WTC11 (cell line): ENCODE results near the gene OST4. TPM values are rescaled to one million over a fixed set of nuclear protein-coding genes. Genes with fewer than 3 reads are reported as not detected.

Experiments used
- ATAC-seq: fragments of 200-7000 bp; cut with Tn5 transposase; 2 replicates; pipeline ENCODE4 v1.10.0; 2021; ENCODE audit warnings: mild to moderate bottlenecking, moderate library complexity
- CTCF ChIA-PET: fragments of 300-600 bp; sonication (Branson Sonifier 250); formaldehyde crosslinking; loops from one replicate; lab custom pipeline; 2021; ENCODE audit warnings: antibody characterized with exemption; lab: Charles Lee
- POLR2A ChIA-PET: fragments of 350-600 bp; sonication (Branson Sonifier 250); formaldehyde crosslinking; loops from one replicate; lab custom pipeline; 2021; ENCODE audit warnings: antibody characterized with exemption; lab: Charles Lee
- DNase-seq: peaks from one replicate; pipeline ENCODE4 v3.0.0; 2021; ENCODE audit warnings: low spot score
- H3K27ac Mint-ChIP-seq: 2 replicates; pipeline ENCODE4 v1.8.0; 2021; ENCODE audit warnings: mixed read lengths
- H3K27me3 Mint-ChIP-seq: 2 replicates; pipeline ENCODE4 v1.8.0; 2021; ENCODE audit warnings: low read depth, mild to moderate bottlenecking, moderate library complexity, mixed read lengths
- H3K36me3 Mint-ChIP-seq: 2 replicates; pipeline ENCODE4 v1.8.0; 2021; ENCODE audit warnings: mixed read lengths
- H3K4me1 Mint-ChIP-seq: 2 replicates; pipeline ENCODE4 v1.8.0; 2022; ENCODE audit warnings: mixed read lengths
- H3K4me3 Mint-ChIP-seq: 2 replicates; pipeline ENCODE4 v1.8.0; 2021; ENCODE audit warnings: mild to moderate bottlenecking, moderate library complexity, mixed read lengths
- H3K9me3 Mint-ChIP-seq: 2 replicates; pipeline ENCODE4 v1.8.0; 2021; ENCODE audit warnings: mixed read lengths
- ELF4 ChIP-seq: sonication (generic); formaldehyde crosslinking; IDR thresholded peaks from 2 replicates; pipeline ENCODE4 v1.8.1; 2022; ENCODE audit warnings: low read depth, mild to moderate bottlenecking, moderate library complexity, missing genetic modification reagents
- FOXK1 ChIP-seq: sonication (generic); formaldehyde crosslinking; IDR thresholded peaks from 2 replicates; pipeline ENCODE4 v1.8.0; 2022; ENCODE audit warnings: mild to moderate bottlenecking, moderate library complexity, missing genetic modification reagents
- FOXP1 ChIP-seq: sonication (generic); formaldehyde crosslinking; IDR thresholded peaks from 2 replicates; pipeline ENCODE4 v1.8.0; 2022; ENCODE audit warnings: missing genetic modification reagents, mild to moderate bottlenecking, moderate library complexity, borderline replicate concordance
- HMGA2 ChIP-seq: fragments of 250-450 bp; sonication (Bioruptor Pico); IDR thresholded peaks from 2 replicates; pipeline ENCODE4 v1.4.0; 2021; ENCODE audit warnings: mild to moderate bottlenecking, moderate library complexity
- IRF2 ChIP-seq: sonication (generic); formaldehyde crosslinking; IDR thresholded peaks from 2 replicates; pipeline ENCODE4 v1.8.0; 2022; ENCODE audit warnings: low read depth, missing genetic modification reagents, borderline replicate concordance
- NFE2L1 ChIP-seq: sonication (generic); formaldehyde crosslinking; IDR thresholded peaks from 2 replicates; pipeline ENCODE4 v1.8.1; 2023; ENCODE audit warnings: missing genetic modification reagents
- OVOL2 ChIP-seq: fragments of 250-450 bp; sonication (Bioruptor Pico); IDR thresholded peaks from 2 replicates; pipeline ENCODE4 v1.9.0; 2021; ENCODE audit warnings: mild to moderate bottlenecking, borderline replicate concordance
- RELA ChIP-seq: sonication (generic); formaldehyde crosslinking; IDR thresholded peaks from 2 replicates; pipeline ENCODE4 v1.8.1; 2022; ENCODE audit warnings: missing genetic modification reagents, mild to moderate bottlenecking, borderline replicate concordance
- SP1 ChIP-seq: sonication (generic); formaldehyde crosslinking; conservative IDR thresholded peaks from 2 replicates; pipeline ENCODE4 v1.8.1; 2022; ENCODE audit warnings: missing genetic modification reagents
- total RNA-seq: library from RNA; stranded (reverse); gene quantifications from 3 replicates; pipeline ENCODE4 v1.2.3, GENCODE V29; 2021
- TF ChIP-seq, protein P1 (sequence below): sonication (generic); formaldehyde crosslinking; IDR thresholded peaks from 2 replicates; pipeline ENCODE4 v1.8.1; 2022; ENCODE audit warnings: mild to moderate bottlenecking, moderate library complexity, missing genetic modification reagents
- TF ChIP-seq, protein P2 (sequence below): sonication (generic); formaldehyde crosslinking; IDR thresholded peaks from 2 replicates; pipeline ENCODE4 v1.8.1; 2023; ENCODE audit warnings: mild to moderate bottlenecking, moderate library complexity, missing genetic modification reagents
- TF ChIP-seq, protein P3 (sequence below): sonication (generic); formaldehyde crosslinking; IDR thresholded peaks from 2 replicates; pipeline ENCODE4 v1.8.1; 2022; ENCODE audit warnings: low read depth, mild to moderate bottlenecking, moderate library complexity, missing genetic modification reagents, borderline replicate concordance
- TF ChIP-seq, protein P4 (sequence below): sonication (generic); formaldehyde crosslinking; IDR thresholded peaks from 2 replicates; pipeline ENCODE4 v1.8.1; 2022; ENCODE audit warnings: mild to moderate bottlenecking, missing genetic modification reagents, moderate library complexity, borderline replicate concordance
- TF ChIP-seq, protein P5 (sequence below): fragments of 200-600 bp; IDR thresholded peaks from 2 replicates; pipeline ENCODE4 v1.8.0; 2022; ENCODE audit warnings: antibody characterized with exemption
- TF ChIP-seq, protein P6 (sequence below): sonication (generic); formaldehyde crosslinking; IDR thresholded peaks from 2 replicates; pipeline ENCODE4 v1.8.0; 2022; ENCODE audit warnings: mild to moderate bottlenecking, missing genetic modification reagents
- TF ChIP-seq, protein P7 (sequence below): sonication (generic); formaldehyde crosslinking; IDR thresholded peaks from 2 replicates; pipeline ENCODE4 v1.8.0; 2023; ENCODE audit warnings: missing genetic modification reagents
- TF ChIP-seq, protein P8 (sequence below): sonication (generic); formaldehyde crosslinking; IDR thresholded peaks from 2 replicates; pipeline ENCODE4 v1.8.1; 2023; ENCODE audit warnings: mild to moderate bottlenecking, missing genetic modification reagents
- TF ChIP-seq, protein P9 (sequence below): fragments of 250-450 bp; sonication (Bioruptor Pico); IDR thresholded peaks from 2 replicates; pipeline ENCODE4 v1.9.0; 2021; ENCODE audit warnings: mild to moderate bottlenecking, borderline replicate concordance

OST4 gene
- total RNA-seq, 1 experiment from 2014 or later = 210 TPM

DNA sequence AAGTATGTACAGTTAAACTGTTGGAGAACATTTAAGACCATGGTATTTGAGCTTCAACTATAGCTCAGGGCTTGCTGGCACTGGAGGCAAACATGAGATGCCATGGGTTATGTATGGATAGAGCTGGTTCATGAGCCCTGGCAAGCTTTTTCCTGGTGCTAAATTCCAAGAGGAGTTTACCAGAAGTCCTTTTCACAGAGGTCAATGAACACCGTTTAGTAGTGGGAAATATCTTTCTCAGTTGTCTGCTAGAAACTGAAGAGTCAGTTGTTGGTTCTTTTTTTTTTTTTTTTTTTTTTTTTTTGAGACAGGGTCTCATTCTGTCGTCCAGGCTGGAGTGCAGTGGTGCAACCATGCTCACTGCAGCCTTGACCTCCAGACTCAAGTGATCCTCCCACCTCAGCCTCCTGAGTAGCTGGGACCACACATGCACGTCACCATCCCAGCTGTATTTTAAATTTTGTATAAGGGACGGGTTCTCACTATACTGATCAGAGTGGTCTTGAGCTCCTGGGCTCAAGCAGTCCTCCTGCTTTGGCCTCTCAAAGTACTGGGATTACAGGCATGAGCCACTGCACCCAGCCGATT lies 16.5 kb upstream of the OST4 start (continued):
- TF ChIP-seq, protein P1, sequence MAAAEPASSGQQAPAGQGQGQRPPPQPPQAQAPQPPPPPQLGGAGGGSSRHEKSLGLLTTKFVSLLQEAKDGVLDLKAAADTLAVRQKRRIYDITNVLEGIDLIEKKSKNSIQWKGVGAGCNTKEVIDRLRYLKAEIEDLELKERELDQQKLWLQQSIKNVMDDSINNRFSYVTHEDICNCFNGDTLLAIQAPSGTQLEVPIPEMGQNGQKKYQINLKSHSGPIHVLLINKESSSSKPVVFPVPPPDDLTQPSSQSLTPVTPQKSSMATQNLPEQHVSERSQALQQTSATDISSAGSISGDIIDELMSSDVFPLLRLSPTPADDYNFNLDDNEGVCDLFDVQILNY (CRISPR knock-in tag) = no peak
- TF ChIP-seq, protein P2, sequence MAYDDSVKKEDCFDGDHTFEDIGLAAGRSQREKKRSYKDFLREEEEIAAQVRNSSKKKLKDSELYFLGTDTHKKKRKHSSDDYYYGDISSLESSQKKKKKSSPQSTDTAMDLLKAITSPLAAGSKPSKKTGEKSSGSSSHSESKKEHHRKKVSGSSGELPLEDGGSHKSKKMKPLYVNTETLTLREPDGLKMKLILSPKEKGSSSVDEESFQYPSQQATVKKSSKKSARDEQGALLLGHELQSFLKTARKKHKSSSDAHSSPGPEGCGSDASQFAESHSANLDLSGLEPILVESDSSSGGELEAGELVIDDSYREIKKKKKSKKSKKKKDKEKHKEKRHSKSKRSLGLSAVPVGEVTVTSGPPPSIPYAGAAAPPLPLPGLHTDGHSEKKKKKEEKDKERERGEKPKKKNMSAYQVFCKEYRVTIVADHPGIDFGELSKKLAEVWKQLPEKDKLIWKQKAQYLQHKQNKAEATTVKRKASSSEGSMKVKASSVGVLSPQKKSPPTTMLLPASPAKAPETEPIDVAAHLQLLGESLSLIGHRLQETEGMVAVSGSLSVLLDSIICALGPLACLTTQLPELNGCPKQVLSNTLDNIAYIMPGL (CRISPR knock-in tag) = no peak
- TF ChIP-seq NFE2L1 (CRISPR knock-in tag) (no peak), OVOL2 (CRISPR knock-in tag) (no peak)
- TF ChIP-seq, protein P3, sequence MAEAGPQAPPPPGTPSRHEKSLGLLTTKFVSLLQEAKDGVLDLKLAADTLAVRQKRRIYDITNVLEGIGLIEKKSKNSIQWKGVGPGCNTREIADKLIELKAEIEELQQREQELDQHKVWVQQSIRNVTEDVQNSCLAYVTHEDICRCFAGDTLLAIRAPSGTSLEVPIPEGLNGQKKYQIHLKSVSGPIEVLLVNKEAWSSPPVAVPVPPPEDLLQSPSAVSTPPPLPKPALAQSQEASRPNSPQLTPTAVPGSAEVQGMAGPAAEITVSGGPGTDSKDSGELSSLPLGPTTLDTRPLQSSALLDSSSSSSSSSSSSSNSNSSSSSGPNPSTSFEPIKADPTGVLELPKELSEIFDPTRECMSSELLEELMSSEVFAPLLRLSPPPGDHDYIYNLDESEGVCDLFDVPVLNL (CRISPR knock-in tag) = no peak

DNA sequence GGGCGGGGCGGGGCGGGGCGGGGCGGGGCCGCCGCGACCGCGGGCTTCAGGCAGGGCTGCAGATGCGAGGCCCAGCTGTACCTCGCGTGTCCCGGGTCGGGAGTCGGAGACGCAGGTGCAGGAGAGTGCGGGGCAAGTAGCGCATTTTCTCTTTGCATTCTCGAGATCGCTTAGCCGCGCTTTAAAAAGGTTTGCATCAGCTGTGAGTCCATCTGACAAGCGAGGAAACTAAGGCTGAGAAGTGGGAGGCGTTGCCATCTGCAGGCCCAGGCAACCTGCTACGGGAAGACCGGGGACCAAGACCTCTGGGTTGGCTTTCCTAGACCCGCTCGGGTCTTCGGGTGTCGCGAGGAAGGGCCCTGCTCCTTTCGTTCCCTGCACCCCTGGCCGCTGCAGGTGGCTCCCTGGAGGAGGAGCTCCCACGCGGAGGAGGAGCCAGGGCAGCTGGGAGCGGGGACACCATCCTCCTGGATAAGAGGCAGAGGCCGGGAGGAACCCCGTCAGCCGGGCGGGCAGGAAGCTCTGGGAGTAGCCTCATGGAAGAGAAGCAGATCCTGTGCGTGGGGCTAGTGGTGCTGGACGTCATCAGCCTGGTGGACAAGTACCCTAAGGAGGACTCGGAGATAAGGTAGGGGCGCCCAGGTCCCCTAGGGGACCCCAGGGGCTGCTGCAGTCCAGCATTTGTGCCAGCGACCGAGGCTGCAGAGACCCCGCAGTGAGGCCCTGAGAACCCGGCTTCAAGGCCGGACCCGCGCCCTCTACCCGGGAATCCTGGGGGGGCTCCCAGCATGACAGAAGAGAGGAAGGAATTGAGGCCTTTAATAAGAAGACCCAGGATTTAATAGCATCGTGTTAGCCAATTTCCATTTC lies 15.5 kb upstream of the OST4 start, which contains the start of gene KHK:
KHK (plus strand) TSS at position 49 of the 870 bp plus-strand sequence; CDS start at position 537, 488 bp downstream.
- ATAC-seq (peak; percentile 37), DNase-seq (peak; percentile 67)
- POLR2A ChIA-PET = interaction anchor here (0.6 to 2.4 kb wide), 4 partner anchors 15 to 185 kb away, joined by 3 to 9 read pairs (median 6); partner anchors contain the start of genes AGBL5 and OST4
- Mint-ChIP-seq H3K27me3 (peaks cover 23% of the 10 kb centered on the region), H3K36me3 (no peaks in the 10 kb centered on the region), H3K27ac (no peak within 1 kb of the TSS), H3K9me3 (no peaks in the 10 kb centered on the region), H3K4me3 (peak within 1 kb of the TSS; percentile 84), H3K4me1 (peaks cover 16% of the 10 kb centered on the region)
- CTCF ChIA-PET = interaction anchor here (0.6 to 6.4 kb wide), 30 partner anchors 8 to 293 kb away, joined by 3 to 50 read pairs (median 4); partner anchors contain the start of genes ABHD1, AGBL5, EMILIN1 and OST4
- no peak for TF ChIP-seq RELA (CRISPR knock-in tag)
- no peak for TF ChIP-seq ELF4 (CRISPR knock-in tag)
- TF ChIP-seq, protein P4, sequence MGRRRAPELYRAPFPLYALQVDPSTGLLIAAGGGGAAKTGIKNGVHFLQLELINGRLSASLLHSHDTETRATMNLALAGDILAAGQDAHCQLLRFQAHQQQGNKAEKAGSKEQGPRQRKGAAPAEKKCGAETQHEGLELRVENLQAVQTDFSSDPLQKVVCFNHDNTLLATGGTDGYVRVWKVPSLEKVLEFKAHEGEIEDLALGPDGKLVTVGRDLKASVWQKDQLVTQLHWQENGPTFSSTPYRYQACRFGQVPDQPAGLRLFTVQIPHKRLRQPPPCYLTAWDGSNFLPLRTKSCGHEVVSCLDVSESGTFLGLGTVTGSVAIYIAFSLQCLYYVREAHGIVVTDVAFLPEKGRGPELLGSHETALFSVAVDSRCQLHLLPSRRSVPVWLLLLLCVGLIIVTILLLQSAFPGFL (CRISPR knock-in tag) = 0 out of 2 replicates have a peak, but pooled peaks have one; percentile 20
- peak; percentile 65 for TF ChIP-seq SP1 (CRISPR knock-in tag)
- TF ChIP-seq, protein P5, sequence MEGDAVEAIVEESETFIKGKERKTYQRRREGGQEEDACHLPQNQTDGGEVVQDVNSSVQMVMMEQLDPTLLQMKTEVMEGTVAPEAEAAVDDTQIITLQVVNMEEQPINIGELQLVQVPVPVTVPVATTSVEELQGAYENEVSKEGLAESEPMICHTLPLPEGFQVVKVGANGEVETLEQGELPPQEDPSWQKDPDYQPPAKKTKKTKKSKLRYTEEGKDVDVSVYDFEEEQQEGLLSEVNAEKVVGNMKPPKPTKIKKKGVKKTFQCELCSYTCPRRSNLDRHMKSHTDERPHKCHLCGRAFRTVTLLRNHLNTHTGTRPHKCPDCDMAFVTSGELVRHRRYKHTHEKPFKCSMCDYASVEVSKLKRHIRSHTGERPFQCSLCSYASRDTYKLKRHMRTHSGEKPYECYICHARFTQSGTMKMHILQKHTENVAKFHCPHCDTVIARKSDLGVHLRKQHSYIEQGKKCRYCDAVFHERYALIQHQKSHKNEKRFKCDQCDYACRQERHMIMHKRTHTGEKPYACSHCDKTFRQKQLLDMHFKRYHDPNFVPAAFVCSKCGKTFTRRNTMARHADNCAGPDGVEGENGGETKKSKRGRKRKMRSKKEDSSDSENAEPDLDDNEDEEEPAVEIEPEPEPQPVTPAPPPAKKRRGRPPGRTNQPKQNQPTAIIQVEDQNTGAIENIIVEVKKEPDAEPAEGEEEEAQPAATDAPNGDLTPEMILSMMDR = peak; percentile 36; the same call in 1 of the 2 replicates
- TF ChIP-seq, protein P6, sequence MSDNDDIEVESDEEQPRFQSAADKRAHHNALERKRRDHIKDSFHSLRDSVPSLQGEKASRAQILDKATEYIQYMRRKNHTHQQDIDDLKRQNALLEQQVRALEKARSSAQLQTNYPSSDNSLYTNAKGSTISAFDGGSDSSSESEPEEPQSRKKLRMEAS = no peak; the same call in 1 of the 2 replicates
- TF ChIP-seq IRF2 (CRISPR knock-in tag) = no peak
- no peak for TF ChIP-seq HMGA2
- TF ChIP-seq, protein P7, sequence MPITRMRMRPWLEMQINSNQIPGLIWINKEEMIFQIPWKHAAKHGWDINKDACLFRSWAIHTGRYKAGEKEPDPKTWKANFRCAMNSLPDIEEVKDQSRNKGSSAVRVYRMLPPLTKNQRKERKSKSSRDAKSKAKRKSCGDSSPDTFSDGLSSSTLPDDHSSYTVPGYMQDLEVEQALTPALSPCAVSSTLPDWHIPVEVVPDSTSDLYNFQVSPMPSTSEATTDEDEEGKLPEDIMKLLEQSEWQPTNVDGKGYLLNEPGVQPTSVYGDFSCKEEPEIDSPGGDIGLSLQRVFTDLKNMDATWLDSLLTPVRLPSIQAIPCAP = no peak
- TF ChIP-seq, protein P8, sequence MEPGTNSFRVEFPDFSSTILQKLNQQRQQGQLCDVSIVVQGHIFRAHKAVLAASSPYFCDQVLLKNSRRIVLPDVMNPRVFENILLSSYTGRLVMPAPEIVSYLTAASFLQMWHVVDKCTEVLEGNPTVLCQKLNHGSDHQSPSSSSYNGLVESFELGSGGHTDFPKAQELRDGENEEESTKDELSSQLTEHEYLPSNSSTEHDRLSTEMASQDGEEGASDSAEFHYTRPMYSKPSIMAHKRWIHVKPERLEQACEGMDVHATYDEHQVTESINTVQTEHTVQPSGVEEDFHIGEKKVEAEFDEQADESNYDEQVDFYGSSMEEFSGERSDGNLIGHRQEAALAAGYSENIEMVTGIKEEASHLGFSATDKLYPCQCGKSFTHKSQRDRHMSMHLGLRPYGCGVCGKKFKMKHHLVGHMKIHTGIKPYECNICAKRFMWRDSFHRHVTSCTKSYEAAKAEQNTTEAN (CRISPR knock-in tag) = 0 out of 2 replicates have a peak, but pooled peaks have one; percentile 45
- no peak for TF ChIP-seq FOXK1 (CRISPR knock-in tag)
- TF ChIP-seq FOXP1 (CRISPR knock-in tag) = peak; percentile 61; the same call in 1 of the 2 replicates
- TF ChIP-seq, protein P9, sequence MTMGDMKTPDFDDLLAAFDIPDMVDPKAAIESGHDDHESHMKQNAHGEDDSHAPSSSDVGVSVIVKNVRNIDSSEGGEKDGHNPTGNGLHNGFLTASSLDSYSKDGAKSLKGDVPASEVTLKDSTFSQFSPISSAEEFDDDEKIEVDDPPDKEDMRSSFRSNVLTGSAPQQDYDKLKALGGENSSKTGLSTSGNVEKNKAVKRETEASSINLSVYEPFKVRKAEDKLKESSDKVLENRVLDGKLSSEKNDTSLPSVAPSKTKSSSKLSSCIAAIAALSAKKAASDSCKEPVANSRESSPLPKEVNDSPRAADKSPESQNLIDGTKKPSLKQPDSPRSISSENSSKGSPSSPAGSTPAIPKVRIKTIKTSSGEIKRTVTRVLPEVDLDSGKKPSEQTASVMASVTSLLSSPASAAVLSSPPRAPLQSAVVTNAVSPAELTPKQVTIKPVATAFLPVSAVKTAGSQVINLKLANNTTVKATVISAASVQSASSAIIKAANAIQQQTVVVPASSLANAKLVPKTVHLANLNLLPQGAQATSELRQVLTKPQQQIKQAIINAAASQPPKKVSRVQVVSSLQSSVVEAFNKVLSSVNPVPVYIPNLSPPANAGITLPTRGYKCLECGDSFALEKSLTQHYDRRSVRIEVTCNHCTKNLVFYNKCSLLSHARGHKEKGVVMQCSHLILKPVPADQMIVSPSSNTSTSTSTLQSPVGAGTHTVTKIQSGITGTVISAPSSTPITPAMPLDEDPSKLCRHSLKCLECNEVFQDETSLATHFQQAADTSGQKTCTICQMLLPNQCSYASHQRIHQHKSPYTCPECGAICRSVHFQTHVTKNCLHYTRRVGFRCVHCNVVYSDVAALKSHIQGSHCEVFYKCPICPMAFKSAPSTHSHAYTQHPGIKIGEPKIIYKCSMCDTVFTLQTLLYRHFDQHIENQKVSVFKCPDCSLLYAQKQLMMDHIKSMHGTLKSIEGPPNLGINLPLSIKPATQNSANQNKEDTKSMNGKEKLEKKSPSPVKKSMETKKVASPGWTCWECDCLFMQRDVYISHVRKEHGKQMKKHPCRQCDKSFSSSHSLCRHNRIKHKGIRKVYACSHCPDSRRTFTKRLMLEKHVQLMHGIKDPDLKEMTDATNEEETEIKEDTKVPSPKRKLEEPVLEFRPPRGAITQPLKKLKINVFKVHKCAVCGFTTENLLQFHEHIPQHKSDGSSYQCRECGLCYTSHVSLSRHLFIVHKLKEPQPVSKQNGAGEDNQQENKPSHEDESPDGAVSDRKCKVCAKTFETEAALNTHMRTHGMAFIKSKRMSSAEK = no peak
